ENCODE results near the gene TEAD2. TPM values are rescaled to one million over a fixed set of nuclear protein-coding genes. Genes with fewer than 3 reads are reported as not detected.

The TEAD2 gene
- total RNA-seq, 1 donor from 2014 or later: 168 TPM

DNA sequence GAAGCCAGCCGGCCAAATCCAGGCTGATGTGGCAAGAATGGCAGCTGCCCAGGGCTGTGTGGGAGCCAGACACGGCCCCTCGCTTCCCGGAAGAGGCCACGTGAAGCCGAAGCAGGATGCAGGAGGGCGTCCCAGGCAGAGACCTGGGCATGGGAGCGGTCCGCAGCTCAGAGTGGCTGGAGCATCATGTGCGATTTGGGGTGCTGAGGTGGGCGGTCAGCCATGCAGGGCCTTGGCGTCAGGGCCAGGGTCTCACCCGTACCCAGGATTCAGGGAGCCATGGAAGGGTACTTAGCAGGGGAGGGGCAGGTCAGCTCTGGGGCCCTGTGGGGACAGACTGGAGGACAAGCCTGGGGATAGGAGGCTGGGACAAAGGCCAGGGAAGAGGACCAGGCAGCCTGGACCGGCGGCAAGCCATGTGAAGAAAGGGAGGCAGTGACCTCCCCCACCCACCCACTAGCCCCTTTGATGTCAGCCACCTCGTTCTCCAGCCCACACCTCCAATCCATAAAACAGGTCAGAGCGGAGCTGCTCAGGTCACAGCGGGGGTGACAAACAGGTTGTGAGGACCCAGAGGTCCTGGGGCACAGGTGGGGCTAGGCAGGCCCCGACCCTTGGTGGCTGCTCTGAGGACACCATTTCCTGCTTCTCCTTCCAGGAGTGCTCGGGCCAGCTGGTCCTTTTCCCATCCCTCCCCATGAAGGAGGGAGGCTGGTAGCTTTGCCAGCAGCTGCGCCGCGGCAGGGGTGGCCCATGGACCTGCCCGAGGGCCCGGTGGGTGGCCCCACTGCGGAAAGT is 28.1 kb upstream of the TEAD2 start:
- Mint-ChIP-seq H3K36me3 (no peaks in the 10 kb centered on the region), H3K27ac (no peak overlapping the region), H3K27me3 (ENCODE audit: low read depth) (peaks cover 28% of the 10 kb centered on the region), H3K4me1 (no peaks in the 10 kb centered on the region), H3K4me3 (no peak overlapping the region), H3K9me3 (no peaks in the 10 kb centered on the region)
- no peak for DNase-seq (ENCODE audit: low spot score in 2 of 2, unreplicated experiment in 2 of 2)
- TF ChIP-seq CTCF (IDR thresholded peaks at IDR 0.05; ENCODE audit: unreplicated experiment): no peak

DNA sequence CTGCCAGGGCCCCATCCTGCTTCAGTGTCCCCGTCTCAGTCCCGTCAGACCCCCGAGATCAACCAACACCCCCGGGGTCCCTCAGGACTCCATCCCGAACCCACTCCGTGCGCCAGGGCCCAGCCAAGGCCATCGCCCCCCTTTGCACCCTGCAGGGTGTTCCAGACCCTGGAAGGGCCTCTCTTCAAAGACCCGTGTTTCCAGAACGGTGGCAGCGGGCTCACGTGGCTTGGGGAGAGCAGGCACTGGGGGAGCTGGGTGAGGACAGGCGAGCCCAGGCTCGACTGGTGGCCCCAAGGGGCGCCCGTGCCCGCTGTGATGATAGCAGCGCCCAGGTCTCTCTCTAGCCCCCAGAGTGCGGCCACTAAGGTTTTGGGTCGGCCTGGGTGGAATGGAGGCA is 27.2 kb upstream of the TEAD2 start:
- Mint-ChIP-seq H3K27me3 (ENCODE audit: low read depth) (peaks cover 28% of the 10 kb centered on the region), H3K36me3 (no peaks in the 10 kb centered on the region), H3K27ac (no peak overlapping the region), H3K4me3 (no peak overlapping the region), H3K4me1 (no peaks in the 10 kb centered on the region), H3K9me3 (no peaks in the 10 kb centered on the region)
- TF ChIP-seq CTCF (IDR thresholded peaks at IDR 0.05; ENCODE audit: unreplicated experiment): no peak
- no peak for DNase-seq (ENCODE audit: low spot score in 2 of 2, unreplicated experiment in 2 of 2)

GRCh38 chr19:49387936-49388372 is 25.7 kb upstream of the TEAD2 start, which contains the start of gene KASH5:
TSS of gene KASH5 (plus strand) at chr19:49388249. CDS start at chr19:49390884, 2,635 bp downstream.
- Mint-ChIP-seq H3K4me3 (no peak within 1 kb of the TSS), H3K9me3 (peaks cover 5% of the 10 kb centered on the region), H3K27ac (no peak within 1 kb of the TSS), H3K27me3 (ENCODE audit: low read depth) (peaks cover 20% of the 10 kb centered on the region), H3K36me3 (no peaks in the 10 kb centered on the region), H3K4me1 (no peaks in the 10 kb centered on the region)
- no peak for TF ChIP-seq CTCF (IDR thresholded peaks at IDR 0.05; ENCODE audit: unreplicated experiment)
- DNase-seq (ENCODE audit: low spot score in 2 of 2, unreplicated experiment in 2 of 2): no peak

GRCh38 chr19:49383599-49383998 is 21.4 kb upstream of the TEAD2 start:
- Mint-ChIP-seq H3K4me3 (no peak overlapping the region), H3K4me1 (no peaks in the 10 kb centered on the region), H3K27me3 (ENCODE audit: low read depth) (peaks cover 3% of the 10 kb centered on the region), H3K36me3 (peaks cover 5% of the 10 kb centered on the region), H3K9me3 (peaks cover 15% of the 10 kb centered on the region), H3K27ac (no peak overlapping the region)
- no peak for TF ChIP-seq CTCF (IDR thresholded peaks at IDR 0.05; ENCODE audit: unreplicated experiment)
- no peak for DNase-seq (ENCODE audit: low spot score in 2 of 2, unreplicated experiment in 2 of 2)

DNA sequence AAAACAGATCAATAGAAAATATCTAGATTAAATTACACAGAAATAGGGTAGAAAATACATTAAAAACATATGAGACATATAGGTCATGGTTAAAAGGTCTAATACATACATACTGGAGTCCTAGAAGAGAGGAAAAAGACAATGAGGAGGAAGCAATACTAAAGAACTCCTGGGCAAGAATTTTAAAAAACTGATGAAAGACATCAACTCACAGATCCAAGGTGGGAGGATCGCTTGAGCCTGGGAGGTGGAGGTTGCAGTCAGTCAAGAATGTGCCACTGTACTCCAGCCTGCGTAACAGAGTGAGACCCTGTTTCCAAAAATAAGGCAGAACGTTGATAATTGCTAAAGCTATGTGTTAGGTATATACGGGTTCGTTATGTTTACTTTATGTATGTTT is 20.4 kb upstream of the TEAD2 start:
- no peak for DNase-seq (ENCODE audit: low spot score in 2 of 2, unreplicated experiment in 2 of 2)
- Mint-ChIP-seq H3K4me1 (no peaks in the 10 kb centered on the region), H3K27ac (no peak overlapping the region), H3K36me3 (peaks cover 5% of the 10 kb centered on the region), H3K27me3 (ENCODE audit: low read depth) (peaks cover 3% of the 10 kb centered on the region), H3K9me3 (peaks cover 15% of the 10 kb centered on the region), H3K4me3 (no peak overlapping the region)
- TF ChIP-seq CTCF (IDR thresholded peaks at IDR 0.05; ENCODE audit: unreplicated experiment): no peak
